GM21381 (cell line): ENCODE data around the gene PRKACA.
"Not testable (repeated sequence)": the region's sequence is repeated elsewhere in the genome, so short reads cannot be mapped to it uniquely, and the experiment has no call there.

Source experiments
- ATAC-seq: cut with Tn5 transposase; IDR thresholded peaks from one replicate; pipeline ENCODE4 v1.9.1; 2021; ENCODE audit warnings: mild to moderate bottlenecking, moderate library complexity; ENCODE audit not compliant: unreplicated experiment

PRKACA gene

DNA sequence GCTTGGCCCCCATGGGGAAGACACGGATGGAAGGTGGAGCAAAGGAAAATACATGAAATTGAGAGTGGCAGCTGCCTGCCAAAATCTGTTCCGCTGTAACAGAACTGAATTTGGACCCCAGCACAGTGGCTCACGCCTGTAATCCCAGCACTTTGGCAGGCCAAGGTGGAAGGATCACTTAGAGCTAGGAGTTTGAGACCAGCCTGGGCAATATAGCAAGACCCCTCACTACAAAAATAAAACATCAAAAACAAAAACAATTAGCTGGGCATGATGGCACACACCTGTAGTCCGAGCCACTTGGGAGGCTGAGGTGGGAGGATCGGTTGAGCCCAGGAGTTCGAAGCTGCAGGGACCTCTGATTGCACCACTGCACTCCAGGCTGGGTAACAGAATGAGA lies 65.1 kb downstream of the PRKACA start:
- ATAC-seq: no peak

DNA sequence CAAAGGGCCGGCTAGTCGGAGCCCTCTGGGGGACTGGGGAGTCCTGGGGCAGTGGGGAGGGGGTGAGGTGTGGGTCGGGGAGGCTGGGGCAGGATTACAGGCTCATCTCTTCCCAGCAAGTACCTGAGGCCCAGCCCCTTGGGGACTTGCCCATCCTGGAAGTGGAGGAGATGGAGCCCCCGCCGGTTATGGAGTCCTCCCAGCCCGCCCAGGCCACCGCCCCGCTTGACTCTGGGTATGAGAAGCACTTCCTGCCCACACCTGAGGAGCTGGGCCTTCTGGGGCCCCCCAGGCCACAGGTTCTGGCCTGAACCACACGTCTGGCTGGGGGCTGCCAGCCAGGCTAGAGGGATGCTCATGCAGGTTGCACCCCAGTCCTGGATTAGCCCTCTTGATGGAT lies 65.6 kb downstream of the PRKACA start:
- no peak for ATAC-seq

DNA sequence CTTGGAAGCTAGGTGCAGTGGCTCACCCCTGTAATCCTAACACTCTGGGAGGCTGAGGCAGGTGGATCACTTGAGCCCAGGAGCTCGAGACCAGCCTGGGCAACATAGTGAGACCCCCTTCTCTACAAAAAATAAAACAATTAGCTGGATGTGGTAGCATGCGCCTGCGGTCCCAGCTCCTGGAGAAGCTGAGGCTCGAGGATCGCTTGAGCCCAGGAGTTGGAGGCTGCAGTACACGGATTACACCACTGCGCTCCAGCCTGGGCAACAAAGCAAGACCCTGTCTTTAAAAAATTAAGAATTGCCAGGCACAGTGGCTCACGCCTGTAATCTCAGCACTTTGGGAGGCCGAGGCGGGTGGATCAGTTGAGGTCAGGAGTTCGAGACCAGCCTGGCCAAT lies 66.6 kb downstream of the PRKACA start:
- not testable (repeated sequence) for ATAC-seq

DNA sequence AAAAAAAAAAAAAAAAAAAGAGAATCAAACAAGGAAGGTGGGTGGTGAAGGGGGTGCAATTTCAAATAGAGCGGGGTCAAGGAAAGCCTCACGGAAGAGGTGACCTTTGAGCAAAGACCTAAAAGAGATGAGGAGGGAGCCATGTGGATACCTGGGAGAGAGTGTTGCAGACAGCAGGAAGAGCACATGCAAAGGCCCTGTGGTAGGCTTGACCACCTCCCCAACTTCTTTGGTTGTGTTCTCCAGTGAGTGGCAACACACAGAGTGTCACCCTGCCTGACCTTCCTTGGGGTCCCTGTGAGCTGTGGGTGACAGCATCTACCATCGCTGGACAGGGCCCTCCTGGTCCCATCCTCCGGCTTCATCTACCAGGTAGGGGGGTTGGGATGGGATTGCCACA lies 67.0 kb downstream of the PRKACA start:
- no peak for ATAC-seq

DNA sequence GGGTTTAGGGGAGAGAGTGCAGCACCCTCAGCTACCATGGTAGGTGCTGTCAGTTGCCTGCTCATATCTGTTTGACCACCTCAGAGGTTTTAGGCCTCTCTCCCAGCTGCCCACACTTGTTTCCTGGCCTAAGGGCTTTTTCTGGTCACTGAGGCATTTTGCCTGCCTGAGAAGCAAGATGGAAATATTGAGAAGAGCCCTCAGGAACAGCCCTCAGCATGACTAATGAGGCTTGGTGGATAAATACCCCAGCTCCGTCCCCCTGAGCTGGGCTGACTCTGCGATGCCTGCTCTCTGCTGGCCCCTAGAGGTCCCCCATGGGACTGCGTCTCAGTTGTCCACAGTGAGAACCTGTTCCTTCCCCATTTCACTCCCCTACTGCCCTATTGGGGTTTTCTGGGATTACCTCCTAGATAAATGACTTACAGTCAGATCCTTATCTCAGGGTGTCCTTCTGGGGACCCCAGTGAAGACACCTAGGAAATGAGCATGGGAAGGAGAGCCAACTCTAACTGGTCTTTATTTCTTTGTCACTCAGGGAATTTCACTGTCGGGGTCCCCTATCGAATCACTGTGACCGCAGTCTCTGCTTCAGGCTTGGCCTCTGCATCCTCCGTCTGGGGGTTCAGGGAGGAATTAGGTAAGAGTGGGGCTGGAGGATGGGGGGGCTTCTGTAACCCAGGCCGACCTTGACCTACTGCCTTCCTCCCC lies 69.0 kb downstream of the PRKACA start:
- no peak for ATAC-seq

DNA sequence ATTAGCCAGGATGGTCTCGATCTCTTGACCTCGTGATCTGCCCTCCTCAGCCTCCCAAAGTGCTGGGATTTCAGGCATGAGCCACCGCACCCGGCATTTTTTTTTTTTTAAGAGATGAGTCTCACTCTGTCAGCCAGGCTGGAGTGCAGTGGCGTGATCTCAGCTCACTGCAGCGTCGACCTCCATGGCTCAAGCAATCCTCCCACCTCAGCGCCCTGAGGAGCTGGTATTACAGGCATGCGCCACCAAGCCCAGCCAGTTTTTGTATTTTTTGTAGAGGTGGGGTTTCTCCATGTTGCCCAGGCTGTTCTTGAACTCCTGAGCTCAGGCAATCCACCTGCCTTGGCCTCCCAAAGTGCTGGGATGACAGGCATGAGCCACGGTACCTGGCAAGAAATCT lies 69.7 kb downstream of the PRKACA start:
- not testable (repeated sequence) for ATAC-seq

DNA sequence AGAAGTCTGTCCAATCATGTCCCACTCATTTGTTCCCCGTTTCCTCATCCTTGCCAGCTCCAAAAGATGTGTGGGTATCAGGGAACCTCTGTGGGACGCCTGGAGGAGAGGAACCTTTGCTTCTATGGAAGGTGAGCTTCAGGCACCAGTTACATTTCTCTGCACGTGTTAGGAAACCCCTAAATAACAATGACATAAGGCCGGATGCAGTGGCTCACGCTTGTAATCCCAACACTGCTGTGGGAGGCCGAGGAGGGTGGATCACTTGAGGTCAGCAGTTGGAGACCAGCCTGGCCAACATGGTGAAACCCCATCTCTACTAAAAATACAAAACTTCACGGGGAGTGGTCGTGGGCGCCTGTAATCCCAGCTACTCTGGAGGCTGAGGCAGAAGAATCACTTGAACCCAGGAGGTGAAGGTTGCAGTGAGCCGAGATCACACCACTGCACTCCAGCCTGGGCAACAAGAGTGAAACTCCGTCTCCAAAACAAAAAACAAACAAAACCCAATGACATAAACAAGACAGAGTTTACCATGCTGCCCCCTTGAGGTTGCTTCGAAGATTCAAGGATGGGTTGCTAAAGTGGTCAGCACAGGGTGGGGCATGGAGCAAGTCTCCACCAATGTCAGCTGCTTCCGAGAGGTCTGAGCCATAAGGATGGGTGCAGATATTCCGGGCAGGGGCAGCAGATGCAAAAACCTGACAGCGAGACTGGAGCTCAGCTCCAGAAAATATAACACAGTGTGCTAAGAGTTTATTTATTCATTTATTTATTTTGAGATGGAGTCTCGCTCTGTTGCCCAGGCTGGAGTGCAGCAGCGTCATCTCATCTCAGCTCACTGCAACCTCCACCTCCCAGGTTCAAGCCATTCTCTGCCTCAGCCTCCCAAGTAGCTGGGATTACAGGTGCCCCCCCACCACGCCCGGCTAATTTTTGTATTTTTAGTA lies 74.6 kb downstream of the PRKACA start:
- ATAC-seq: not testable (repeated sequence)
